Measurements from ENCODE around the gene MPL. TPM values are rescaled to one million over a fixed set of nuclear protein-coding genes. Genes with fewer than 3 reads are reported as not detected.

The MPL gene
- total RNA-seq, 4 donors from 2014 or later, result not detected

DNA sequence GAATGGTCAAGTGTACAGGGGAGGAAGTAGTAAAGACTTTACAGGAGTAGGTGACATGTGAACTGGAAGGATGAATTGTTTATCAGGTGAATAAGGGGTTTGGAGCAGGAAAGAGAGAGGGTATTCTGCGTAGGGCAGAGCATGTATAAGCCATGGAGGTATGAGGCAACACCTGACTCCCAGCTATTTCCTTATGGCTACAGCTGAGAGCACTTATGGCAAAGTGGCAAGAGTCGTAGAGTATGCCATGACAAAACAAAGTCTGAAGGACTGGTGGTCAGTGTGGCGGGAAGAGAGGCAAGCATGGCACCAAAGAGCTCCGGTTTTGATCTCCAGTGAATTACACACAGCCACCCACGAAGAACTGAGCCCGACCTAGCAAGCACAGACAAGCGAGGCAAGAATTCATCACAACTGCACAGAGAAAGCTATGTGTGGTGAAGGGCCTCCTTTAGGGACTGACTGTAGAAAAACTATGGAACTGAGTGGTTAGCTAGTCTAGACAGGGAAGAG lies 39.2 kb downstream of the MPL start:
- no peak overlapping the region for H3K27ac ChIP-seq
- TF ChIP-seq EP300 (IDR thresholded peaks at IDR 0.05), result no peak
- TF ChIP-seq POLR2AphosphoS5 (IDR thresholded peaks at IDR 0.05), result no peak
- TF ChIP-seq POLR2A (IDR thresholded peaks at IDR 0.05), result no peak
- TF ChIP-seq, protein P1, sequence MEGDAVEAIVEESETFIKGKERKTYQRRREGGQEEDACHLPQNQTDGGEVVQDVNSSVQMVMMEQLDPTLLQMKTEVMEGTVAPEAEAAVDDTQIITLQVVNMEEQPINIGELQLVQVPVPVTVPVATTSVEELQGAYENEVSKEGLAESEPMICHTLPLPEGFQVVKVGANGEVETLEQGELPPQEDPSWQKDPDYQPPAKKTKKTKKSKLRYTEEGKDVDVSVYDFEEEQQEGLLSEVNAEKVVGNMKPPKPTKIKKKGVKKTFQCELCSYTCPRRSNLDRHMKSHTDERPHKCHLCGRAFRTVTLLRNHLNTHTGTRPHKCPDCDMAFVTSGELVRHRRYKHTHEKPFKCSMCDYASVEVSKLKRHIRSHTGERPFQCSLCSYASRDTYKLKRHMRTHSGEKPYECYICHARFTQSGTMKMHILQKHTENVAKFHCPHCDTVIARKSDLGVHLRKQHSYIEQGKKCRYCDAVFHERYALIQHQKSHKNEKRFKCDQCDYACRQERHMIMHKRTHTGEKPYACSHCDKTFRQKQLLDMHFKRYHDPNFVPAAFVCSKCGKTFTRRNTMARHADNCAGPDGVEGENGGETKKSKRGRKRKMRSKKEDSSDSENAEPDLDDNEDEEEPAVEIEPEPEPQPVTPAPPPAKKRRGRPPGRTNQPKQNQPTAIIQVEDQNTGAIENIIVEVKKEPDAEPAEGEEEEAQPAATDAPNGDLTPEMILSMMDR (IDR thresholded peaks at IDR 0.05), result no peak
- WGBS, result 80% methylated on average over 7 of the region's 7 CpGs

DNA sequence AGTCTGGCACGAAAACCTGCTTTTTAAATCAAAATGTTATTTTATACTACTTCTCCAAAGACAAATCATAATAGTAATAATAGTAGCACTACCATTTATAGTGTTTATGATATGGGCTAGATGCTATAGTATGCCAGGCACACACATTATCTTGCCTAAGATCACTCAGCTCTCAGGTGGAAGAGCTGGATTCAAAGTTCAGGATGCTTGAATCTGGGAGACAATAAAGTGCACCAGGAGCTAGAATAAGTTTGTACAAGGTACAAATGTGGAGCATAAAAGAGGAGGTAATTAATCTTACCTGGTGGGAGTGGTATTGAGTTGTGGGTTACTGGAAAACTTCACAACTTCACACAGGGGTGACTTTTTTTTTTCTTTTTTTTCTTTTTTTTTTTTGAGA lies 40.2 kb downstream of the MPL start:
- peaks cover 3% of the 10 kb centered on the region for H3K4me1 ChIP-seq
- WGBS, result 87% methylated on average over 1 of the region's 1 CpG
- H3K4me3 ChIP-seq, result no peak overlapping the region
- no peak overlapping the region for H3K27ac ChIP-seq
- peaks cover 8% of the 10 kb centered on the region for H3K36me3 ChIP-seq
- TF ChIP-seq POLR2AphosphoS5 (IDR thresholded peaks at IDR 0.05) (no peak), EP300 (IDR thresholded peaks at IDR 0.05) (no peak), POLR2A (IDR thresholded peaks at IDR 0.05) (no peak)
- TF ChIP-seq, protein P1 (IDR thresholded peaks at IDR 0.05), result no peak
- no peak for DNase-seq (ENCODE audit: low spot score in 2 of 2)
- H3K9me3 ChIP-seq, result no peaks in the 10 kb centered on the region
- no peaks in the 10 kb centered on the region for H3K27me3 ChIP-seq

More for the DNA sequence above, 39.2 kb downstream of the MPL start:
- H3K9me3 ChIP-seq, result no peaks in the 10 kb centered on the region
- H3K4me3 ChIP-seq, result no peak overlapping the region
- no peak for DNase-seq (ENCODE audit: low spot score in 2 of 2)
- H3K27me3 ChIP-seq, result no peaks in the 10 kb centered on the region
- H3K36me3 ChIP-seq, result no peaks in the 10 kb centered on the region
- H3K4me1 ChIP-seq, result peaks cover 4% of the 10 kb centered on the region

DNA sequence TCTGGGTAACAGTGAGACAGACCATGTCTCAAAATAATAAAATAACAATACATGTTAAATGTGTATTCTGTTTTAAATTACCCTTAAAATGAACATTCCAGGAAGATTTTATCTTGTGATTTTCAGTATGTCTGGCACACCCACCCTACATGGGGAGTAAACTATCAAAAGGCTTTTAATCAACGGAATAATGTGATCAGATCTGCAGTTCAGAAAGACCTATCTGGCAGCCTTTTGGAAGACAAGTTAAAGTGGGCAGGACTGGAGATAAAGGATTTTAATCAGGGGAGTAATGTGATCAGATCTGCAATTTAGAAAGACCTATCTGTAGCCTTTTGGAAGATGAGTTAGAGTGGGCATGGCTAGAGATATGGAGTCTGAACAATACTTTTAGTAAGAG lies 41.9 kb downstream of the MPL start:
- H3K4me1 ChIP-seq, result peaks cover 2% of the 10 kb centered on the region
- H3K36me3 ChIP-seq, result peaks cover 24% of the 10 kb centered on the region
- H3K27ac ChIP-seq, result no peak overlapping the region
- H3K27me3 ChIP-seq, result no peaks in the 10 kb centered on the region
- H3K9me3 ChIP-seq, result no peaks in the 10 kb centered on the region
- no peak overlapping the region for H3K4me3 ChIP-seq
- TF ChIP-seq, protein P1 (IDR thresholded peaks at IDR 0.05), result no peak
- TF ChIP-seq EP300 (IDR thresholded peaks at IDR 0.05), result no peak
- DNase-seq (ENCODE audit: low spot score in 2 of 2), result no peak
- 95% methylated on average over 1 of the region's 1 CpG for WGBS

DNA sequence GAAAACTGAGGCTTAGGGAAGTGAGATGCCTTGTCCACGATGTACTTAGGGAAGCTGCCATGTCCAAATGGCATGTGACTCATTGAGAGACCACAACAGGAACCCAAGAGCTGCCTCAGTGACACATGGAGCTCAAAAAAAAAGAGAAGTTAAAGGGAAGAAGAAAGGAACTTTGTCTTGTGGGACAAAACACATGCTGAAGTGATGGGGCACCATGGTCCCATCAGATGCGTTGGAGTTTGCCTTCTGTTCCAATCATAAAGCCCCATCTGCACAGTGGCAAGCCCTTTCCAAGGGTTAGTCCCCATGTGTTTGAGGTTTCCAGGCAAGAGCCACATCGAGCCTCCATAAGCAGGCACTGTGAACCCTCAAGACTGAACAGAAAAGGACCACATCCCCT lies 44.0 kb downstream of the MPL start:
- 66% methylated on average over 3 of the region's 3 CpGs for WGBS
- Histone ChIP-seq H3K36me3 (peaks cover 46% of the 10 kb centered on the region), H3K9me3 (no peaks in the 10 kb centered on the region), H3K27me3 (no peaks in the 10 kb centered on the region), H3K4me3 (no peak overlapping the region), H3K27ac (no peak overlapping the region), H3K4me1 (peaks cover 2% of the 10 kb centered on the region)
- TF ChIP-seq POLR2A (IDR thresholded peaks at IDR 0.05), result no peak
- TF ChIP-seq POLR2AphosphoS5 (IDR thresholded peaks at IDR 0.05), result no peak
- no peak for TF ChIP-seq EP300 (IDR thresholded peaks at IDR 0.05)
- TF ChIP-seq, protein P1 (IDR thresholded peaks at IDR 0.05), result no peak
- DNase-seq (ENCODE audit: low spot score in 2 of 2), result no peak

GRCh38 chr1:43382027-43382779 lies 44.6 kb downstream of the MPL start:
- no peak for DNase-seq (ENCODE audit: low spot score in 2 of 2)
- H3K4me3 ChIP-seq, result no peak overlapping the region
- H3K27me3 ChIP-seq, result no peaks in the 10 kb centered on the region
- TF ChIP-seq POLR2AphosphoS5 (IDR thresholded peaks at IDR 0.05) (no peak), EP300 (IDR thresholded peaks at IDR 0.05) (no peak), POLR2A (IDR thresholded peaks at IDR 0.05) (no peak)
- TF ChIP-seq, protein P1 (IDR thresholded peaks at IDR 0.05), result no peak
- WGBS, result 62% methylated on average over 6 of the region's 6 CpGs
- peaks cover 50% of the 10 kb centered on the region for H3K36me3 ChIP-seq
- H3K9me3 ChIP-seq, result no peaks in the 10 kb centered on the region
- H3K27ac ChIP-seq, result no peak overlapping the region
- H3K4me1 ChIP-seq, result peaks cover 2% of the 10 kb centered on the region
